Anterior cingulate cortex (tissue), 58 donors: Measurements from ENCODE around the gene NPVF.
A peak's percentile ranks its signal among the peaks of the same experiment; 100 is the strongest.

Source experiments
- DNase-seq, 58 donors: peaks; one replicate each; lab custom pipeline; 2025; lab: John Stamatoyannopoulos, UW

Gene NPVF

GRCh38 chr7:25228386-25228785, at the start of gene NPVF:
Gene NPVF, minus strand, starts transcription at chr7:25228486. Its CDS starts 47 bp downstream, at chr7:25228439.
- no peak for DNase-seq

DNA sequence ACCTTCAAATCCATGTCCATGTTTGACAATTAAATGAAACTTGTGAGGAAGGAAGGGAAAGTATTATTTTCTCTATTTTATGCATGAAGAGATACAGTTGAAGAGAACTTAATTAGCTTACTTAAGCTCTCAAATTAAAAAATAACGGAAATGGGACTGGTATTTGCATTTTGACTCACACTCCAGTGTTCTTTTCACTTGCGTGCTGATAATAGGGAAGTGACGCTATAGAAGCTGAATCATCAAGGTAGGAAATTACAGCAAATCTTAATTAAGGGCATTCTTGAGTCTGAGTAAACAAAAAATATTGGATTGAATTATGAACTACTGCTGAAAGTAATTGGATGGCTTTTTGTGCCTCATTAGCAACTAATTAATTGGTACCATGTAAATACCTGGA, 44.0 kb upstream of the NPVF start:
- no peak for DNase-seq

- no peak for DNase-seq
Measured at GRCh38 chr7:25263337-25263736, 35.1 kb upstream of the NPVF start.

GRCh38 chr7:25262586-25262985, 34.3 kb upstream of the NPVF start:
- no peak for DNase-seq

DNA sequence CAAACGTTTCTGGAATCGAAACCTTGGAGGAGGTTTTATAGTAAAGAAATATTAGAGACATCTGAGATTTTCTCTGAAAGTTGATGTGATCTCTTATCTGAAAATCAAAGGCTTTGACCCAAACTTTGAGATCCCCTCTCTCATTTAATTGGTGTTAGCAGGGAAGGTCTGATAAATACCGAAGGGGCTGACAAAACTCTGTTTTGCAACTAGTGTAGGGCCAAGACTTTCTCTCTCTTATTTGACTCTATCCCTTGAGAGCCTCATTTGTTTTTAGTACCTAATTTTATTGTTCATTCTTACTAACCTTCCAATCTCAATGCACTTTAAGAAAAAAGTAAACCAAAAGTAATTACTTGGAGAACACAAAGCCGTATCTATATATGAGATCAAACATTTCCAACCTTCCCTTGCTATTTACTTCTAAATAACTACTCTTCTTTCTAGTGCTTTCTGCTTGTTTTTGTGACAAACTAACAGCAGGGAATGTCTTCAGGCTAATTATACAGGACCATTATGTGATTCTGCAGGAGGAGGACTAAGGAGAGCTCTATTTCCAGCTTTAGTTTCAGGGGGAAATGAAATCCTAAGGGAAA, 33.4 kb upstream of the NPVF start:
- DNase-seq = no peak

DNA sequence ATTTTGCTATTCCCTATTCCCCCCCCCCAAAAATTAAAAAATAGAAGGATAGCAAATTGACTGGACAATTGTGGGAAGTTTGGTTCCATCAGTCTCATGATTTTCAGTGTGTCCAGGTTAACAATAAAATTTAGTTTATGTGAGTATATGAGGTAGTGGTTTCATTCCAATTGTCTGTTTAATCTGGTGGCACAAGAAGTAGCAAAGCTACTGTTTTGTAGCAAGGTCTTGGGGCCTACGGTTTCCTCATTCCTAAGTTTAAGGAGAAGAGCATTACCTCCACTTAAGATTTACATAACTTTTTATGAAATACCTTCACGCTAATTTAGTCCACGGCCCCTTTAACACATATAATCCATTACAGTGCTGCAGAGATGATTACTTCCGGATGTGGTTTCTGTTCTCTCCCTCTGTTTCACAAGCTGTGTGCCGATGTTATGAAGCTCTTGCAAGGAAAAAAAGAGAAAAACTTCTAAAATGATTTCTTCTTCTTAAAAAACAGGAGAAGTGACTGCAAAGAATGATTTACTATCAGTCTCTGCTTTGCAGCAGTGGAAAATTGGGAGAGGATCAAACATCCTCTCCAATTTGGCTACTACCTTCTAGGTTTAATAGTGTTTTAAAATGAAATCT, 32.7 kb upstream of the NPVF start:
- DNase-seq = no peak

DNA sequence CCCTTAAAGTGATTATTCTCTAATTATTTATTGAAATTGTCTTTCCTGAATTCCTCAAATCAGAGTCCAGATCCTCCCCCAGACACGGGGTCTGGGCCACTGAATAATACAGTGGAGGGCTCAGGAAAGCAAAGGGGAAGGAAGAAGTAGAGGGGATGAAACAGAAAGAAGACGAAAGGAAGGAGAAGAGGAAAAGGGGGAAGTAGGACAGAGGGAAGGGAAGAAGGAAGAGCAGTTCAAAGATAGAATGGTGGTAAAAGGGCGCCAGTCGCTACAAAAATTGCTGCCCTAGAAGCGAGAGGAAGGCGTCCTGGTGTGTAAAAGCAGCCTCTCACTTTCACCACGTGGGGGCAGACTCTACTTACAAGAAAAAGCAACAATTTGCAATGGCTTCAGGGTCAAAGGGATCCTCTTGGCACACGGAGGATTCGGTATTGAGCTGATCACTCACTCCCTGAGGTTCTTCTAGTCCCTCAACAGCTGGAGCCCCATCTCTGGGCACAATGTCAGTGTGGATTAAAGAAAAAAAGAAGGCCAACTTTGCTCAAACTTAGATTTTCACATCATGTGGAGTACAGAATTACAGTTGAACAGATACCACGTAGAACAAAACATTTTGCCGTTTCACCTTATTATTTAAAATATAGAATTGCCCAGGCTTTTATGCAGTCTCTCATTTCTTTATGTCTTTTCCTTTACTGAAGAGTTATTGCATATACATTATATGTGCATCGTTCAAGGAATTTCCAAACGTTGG, 31.4 kb upstream of the NPVF start:
- peak in 51 of 58 donors; percentile 4 to 73 (median 40) for DNase-seq

- no peak for DNase-seq
Measured at GRCh38 chr7:25256333-25256819, 28.1 kb upstream of the NPVF start.

- DNase-seq = no peak
Measured at GRCh38 chr7:25255611-25256332, 27.5 kb upstream of the NPVF start.

DNA sequence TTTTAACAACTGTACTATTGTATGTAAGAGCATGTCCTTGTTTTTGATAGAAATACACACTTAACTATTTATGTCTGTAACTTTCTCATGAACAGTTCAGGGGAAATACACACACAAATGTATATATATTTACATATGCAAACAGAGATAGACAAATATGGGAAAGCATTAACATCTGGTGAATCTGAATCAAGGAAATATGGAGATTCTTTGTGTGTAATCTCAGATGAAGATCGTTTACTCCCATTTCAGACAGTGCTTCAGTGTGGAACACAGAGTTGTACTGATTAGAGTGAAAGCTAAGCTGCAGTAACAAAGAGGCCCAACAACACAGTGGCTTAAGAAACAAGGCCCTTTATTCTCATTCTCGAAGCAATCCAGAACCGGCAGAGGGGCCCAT, 26.3 kb upstream of the NPVF start:
- DNase-seq = no peak

- no peak for DNase-seq
Measured at GRCh38 chr7:25253714-25254113, 25.4 kb upstream of the NPVF start.

DNA sequence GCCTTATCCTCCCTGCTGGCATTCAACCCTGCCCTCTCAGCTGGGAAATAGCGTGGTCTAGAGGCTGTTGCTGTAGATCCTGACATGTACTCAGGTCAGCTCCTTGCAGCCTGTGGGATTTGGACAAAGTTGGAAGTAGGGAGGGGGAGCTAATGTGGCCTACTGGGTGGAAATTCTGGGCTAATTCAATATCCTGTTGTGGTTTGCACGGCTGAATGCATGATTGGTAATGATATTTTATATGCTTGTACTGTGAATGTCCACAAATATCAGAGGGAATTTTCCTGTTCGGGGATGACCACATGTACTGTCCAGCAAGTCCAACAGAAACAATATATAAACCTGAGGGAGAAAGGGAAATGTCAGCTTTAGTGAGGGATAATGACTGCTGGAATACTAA, 22.1 kb upstream of the NPVF start:
- no peak for DNase-seq

DNA sequence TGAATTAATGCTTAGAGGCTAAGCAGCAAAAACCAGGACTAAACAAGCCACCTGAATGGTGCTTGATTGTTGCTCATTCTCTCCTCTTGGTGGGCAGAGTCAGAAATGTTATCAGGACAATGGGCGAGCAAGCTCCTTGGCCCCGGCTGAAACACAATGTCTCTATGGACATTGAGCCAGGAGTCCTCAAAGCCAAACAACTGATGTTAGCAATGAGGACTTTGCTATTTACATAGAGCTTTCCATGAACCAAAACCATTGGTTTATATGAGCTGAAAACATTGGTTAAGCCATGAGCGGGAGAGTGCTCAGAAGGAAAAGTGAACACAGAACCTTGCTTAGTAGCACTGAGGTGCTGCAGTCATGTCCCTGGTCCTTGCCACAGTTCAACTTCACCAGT, 21.5 kb upstream of the NPVF start:
- no peak for DNase-seq

DNA sequence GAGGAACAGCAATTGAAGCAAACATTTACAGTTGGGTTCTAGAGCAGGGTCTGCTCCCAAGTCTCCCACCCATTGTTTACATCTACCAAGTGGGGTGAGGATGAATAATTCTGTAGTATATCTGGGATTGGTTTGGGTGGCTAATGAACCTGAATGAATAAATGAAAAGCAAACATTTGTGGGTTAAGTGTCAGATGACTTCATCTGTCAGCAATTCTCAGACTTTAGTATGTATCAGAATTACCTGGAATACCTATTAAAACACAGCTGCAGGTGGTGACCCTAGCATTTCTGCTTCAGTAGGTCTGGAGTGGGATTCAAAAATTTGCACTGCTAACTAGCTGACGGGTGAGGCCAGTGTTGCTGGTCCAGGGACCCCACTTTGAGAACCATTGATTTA, 18.0 kb upstream of the NPVF start:
- no peak for DNase-seq

DNA sequence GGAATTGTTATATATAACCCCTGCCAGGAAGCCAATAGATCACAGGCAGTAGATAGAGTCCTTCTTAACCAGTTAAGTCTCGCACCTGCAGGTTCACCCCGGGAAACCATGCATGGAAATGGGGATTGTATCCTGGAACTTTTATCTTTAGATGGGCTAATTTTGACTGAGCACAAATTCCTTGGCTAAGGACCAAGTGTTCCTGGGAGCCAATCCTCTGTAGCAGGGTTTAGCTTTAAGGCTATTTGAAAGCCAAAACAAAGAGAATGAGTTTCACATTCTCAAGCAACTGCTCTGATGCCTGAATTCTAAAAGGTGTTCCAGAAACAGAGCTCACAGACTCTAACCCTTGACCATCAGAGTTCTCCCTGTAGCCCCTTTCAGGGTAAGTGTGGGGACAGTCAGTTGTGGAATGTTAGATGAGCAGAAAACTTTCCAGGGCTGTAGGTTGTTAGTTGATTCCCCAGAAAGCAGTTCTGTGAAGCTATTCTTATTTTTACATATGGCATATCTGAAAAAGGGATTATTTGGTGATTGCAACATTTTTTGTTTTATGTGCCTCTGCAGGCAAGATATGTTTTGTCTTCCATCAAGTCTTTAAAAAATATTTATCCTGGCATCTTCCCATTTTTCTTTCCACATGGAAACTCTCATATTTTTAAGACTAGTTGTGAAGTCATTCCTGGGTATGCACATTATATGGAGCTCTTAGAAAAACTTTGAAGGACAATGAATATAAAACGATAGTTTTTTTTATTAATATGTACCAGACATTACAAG, 16.2 kb upstream of the NPVF start:
- DNase-seq = no peak

DNA sequence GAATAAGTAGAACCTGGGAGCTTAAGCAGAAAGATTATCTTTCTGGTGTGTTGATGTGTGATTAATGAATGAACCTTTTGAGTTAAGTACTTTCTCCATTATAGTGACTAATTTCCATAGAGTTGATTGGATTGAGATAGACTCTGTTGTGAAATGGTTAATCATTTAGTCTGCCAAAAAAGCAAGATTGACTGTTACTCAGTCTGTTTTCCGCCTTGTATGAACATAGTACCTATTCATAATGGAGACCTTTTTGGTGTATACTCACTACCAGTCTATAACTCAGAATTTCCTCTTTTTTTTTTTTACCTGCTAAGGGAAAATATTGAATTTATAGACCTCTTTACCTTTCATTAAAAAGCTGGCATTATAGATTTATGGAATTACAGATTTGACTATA, 14.4 kb upstream of the NPVF start:
- DNase-seq = no peak

DNA sequence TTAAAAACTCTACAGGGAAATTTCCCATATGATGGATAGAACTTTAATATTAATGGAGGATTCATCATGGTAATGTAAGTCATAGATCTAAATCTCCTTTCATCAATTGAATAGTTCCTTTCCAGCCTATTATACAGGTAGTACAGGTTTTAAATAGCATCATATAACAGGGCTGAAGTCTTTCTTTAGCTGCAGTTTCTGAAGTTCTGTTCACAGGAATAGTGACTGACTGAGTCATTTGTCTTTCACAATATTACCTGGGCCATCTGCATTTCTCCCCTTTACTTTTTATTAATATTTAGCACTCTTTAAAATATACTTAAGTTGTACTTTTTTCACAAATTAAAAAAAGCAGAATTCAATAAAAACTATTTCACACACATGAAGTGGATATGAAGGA, 12.6 kb upstream of the NPVF start:
- DNase-seq = no peak

- no peak for DNase-seq
Measured at GRCh38 chr7:25240340-25240739, 12.1 kb upstream of the NPVF start.

GRCh38 chr7:25239888-25240287, 11.6 kb upstream of the NPVF start:
- DNase-seq = no peak

DNA sequence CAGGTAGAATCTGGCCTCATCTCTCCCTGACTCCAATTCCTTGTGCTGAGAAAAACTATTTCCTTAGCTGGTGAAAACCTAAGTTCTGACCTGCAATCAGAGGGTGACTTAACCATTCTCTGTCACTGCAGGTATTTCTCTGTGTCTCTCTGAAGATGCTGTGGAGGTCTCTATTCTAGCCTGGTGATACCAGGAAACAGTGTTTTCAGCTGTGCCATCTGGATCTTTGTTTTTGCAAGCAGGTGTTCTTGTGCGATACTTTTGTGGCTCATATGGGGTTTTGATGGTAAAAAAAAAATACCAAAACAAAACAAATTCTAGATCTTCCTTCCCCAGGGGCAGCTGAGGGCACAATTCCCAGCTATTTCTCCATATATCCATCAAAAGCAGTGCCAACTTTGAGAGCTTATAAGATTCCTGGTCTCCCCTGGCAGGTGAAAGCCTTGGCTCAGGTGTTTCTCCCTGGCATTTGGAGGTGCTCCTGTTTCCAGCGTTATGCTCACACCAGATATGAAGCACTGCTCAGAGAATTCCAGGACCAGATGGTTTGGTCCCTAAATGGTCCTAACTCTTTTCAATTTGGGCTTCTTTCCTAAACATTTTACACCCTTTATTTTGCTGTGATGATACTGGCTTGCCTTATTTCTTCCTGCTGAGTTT, 9.9 kb upstream of the NPVF start:
- no peak for DNase-seq
